NCI-H345 treated with DMSO at 0.1 percent for 48 hours (cell line): ENCODE results near the gene SDF4.

Experiments
- DNase-seq: peaks from one replicate; lab custom pipeline; 2025; ENCODE audit not compliant: unreplicated experiment; lab: John Stamatoyannopoulos, UW

Gene SDF4

DNA sequence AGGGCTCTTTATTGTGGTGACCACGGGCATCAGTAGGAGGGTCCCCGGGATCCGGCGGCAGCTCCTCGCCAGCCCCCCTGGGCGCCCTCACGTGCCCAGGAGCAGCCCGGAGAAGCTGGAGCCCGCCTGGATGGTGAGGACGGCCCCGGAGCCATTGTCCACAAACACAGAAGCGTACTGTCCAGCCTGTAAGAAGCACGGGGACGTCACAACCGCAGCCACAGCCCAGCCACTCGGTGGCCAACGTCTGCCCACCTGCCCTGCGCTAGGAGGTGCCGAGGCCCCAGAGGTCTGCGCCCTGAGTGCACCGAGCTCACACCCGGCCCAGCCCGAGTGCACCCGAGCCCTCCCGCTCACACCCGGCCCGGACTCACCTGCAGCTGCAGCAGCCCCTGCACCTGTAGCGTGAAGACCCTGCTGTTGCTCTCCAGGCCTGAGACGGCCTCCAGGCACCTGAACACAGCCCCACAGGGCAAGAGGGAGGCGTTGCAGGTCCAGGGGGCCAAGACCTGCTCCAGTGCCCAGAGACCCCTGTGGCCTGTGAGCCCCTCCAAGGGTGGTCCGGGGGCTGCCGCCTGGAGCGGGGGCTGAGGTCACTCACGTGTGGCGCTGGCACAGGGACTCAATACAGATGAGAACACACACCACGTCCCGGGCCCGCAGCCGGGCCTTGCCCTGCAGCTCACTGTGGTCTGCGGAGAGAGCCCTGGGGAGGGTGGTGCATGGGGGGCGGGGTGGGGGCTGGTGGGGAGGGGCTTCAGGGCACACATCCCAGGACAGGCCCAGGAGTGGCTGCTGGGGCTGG, 10.9 kb upstream of the SDF4 start:
- DNase-seq, result no peak

DNA sequence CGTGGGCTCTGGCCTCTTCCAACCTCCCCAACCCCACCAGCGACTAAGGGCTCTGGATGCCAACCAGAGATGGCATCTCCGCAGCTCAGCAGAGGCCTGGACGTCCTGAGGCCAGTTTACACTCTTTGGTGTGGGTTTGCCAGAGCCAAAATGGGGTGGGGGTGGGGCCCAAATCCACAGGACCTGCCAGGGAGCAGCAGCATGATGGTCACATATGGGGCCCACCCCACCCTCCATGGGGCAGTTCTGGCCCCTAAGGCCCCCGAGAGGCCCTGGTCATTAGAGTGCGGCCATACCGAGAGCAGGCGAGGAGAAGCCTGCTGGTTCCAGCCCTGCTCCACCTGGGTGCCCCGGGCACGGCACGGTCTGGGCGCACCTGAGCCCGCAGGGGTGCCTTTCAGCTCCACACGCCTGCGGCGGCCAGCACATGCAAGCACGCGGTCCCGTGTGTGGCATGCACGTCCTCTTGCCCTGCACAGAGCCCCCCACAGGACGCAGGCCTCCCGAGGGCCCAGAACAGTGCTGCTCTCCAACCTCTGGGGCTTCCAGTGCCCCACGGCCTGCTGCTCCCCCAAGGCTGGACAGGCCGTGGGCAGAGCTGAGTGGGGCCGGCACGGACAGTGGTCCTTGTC, 9.9 kb upstream of the SDF4 start:
- DNase-seq, result no peak

DNA sequence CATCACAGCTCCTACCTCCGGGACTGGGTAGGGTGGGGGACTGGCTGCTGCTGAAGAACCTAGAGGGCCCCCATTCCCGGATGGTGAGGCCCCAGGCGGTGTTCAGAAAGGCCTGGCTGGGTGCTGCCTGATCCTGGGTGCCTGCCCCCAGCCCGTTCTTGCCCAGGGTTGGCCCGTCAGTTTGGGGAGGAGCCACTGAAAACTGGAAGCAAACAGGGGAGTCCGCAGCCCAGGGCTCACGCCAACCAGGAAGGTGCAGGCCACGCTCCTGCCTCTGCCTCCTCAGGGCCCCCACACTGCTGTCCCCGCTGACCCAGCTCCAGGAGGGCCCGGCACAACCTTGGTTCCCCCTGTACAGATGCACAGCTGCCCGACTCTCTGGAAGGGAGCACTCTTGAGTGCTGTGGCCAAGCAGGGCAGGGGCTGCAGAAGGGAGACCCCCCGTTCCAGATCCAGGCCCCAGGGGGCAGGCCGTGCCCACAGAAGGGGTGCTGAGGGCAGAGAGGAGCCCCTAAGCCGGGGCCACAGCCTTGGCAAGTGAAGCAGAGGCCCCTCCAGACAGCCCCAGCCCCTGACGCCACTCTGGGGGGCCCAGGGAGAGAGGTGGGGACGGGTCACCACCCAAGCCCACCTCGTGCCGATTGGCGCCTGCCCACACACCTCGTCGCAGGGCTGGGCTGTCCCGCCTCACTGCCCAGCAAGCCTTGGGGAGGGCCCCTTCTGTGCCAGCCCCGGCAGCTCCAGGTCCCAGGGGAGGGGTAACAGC, 9.2 kb upstream of the SDF4 start:
- no peak for DNase-seq

DNA sequence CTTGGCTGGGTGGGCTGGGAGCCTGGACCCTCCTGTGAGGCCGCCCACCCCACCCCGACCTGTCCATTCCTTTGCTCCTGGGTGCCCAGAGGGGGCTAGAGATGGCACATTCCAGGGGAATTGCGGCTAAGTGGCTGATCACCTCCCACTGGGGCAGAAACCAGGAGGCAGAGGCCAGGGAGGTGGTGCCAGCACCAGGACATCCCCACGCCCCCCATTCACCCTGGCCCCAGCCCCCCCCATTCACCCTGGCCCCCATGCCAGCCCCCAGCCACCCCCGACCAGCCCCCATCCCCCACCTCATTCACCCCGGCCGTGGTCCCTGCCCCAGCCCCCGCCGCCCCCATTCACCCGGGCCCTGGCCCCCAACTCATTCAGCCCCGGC, 8.5 kb upstream of the SDF4 start:
- no peak for DNase-seq

DNA sequence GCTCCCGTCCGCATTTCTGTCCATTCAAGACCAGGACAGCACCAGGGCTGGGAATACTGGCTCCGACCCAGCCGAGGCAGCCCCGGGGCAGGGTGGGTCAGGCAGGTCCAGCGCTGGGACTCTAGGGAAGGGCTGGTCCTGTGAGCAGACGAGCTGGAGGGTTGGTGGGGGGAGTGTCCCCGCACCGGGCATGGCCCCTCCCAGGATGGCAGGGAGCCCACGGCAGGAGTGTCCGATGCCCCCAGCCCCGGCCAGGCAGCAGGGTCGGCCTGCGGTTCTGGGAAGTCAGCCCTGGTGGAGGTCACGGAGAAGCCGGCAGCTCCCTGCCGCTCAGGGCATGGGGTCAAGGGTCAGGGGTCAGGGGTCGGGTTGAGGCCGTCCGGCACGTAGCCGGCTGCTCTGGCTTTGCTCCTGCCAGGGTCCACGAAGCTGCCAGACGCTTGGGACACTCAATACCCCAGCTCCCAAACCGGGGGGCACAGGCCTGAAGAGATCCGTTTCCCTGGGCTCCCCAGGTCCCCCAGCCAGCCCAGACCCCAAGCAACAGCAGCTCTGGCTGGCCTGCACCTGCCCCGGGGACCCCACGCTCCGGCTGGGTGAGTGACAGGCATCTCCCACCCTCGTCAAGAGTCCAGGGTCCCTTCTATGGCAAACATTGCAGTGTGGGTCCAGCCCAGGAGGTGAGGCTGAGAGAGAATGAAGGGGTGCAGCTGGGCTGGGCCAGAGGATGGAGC, 8.0 kb upstream of the SDF4 start:
- no peak for DNase-seq

DNA sequence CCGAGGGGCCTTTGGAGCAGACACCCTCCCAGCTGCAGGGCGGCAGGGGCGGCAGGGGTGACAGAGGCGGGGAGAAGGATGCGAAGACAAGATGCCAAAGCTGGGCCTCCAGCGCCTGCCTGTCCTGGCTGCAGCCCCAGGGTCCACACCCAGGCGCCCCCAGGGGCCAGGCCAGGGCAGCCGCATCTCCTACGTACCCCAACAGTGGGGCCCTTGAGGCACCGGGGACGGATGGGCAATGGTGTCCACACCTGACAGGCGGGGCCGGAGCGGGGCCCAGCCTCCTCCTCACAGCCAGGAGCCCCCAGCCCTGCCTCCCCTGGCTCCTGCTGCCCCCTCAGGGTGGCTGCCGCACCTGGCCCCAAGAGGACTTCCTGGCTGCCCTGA, 7.4 kb upstream of the SDF4 start:
- no peak for DNase-seq

DNA sequence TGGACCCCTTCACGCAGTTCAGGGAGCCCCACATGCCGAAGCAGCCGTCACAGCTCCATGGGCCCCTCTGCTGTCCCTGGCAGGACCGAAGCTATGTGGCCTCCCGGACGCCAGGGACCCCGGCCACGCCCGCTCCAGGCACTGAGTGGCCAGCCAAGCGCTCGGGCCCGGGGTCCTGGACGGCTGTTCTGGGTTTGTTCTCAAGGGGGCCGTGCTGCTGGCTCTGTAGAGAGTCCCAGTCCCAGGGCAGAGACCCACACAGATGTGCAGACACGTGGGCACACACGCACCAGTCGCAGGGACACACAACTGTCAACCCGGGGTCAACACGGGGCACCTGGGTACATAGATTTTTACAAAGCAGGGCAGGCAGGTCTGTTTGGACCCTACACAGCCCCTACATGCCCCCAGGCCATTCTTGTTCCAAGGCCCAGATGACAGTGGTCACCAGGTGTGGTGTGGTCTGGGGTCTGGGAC, 6.9 kb upstream of the SDF4 start:
- DNase-seq, result no peak

DNA sequence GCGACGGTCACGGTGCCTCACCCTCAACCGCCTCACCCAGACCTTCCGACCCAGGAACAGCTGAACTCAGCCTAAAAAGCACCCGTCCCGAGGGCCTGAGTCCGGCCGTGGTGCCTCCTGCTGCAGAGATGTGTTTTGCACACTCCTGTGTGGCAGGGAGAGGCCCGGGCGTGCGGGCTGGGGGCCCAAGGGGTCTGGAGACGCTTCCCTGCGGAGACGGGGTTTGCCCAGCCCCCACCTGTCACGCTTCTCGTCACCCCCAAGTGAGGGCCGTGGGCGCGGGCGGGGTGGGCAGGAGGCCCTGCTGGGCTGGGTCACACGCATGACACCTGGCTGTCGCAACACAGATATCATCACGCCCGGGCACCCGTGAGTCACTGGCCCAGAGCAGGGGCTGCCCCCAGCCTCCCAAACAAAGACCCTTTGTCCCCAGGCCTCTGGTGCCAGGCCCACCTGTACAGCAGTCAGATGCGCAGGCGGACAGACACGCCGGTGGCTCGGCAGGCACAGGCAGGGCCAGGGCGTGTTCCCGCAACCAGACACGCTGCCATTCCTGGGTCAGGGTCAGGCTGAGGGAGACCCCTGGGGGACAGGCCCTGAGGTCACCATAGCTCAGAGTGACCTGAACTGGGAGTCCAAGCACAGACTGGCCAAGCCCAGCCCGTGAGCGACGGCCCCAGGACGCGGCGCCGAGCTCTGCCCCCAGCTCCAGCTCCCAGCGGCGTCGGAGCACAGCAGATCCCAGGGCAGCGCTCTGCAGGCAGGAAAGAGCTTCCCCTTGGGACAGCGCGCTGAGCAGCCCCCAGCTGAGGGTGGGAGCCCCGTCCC, 6.3 kb upstream of the SDF4 start:
- DNase-seq, result no peak

DNA sequence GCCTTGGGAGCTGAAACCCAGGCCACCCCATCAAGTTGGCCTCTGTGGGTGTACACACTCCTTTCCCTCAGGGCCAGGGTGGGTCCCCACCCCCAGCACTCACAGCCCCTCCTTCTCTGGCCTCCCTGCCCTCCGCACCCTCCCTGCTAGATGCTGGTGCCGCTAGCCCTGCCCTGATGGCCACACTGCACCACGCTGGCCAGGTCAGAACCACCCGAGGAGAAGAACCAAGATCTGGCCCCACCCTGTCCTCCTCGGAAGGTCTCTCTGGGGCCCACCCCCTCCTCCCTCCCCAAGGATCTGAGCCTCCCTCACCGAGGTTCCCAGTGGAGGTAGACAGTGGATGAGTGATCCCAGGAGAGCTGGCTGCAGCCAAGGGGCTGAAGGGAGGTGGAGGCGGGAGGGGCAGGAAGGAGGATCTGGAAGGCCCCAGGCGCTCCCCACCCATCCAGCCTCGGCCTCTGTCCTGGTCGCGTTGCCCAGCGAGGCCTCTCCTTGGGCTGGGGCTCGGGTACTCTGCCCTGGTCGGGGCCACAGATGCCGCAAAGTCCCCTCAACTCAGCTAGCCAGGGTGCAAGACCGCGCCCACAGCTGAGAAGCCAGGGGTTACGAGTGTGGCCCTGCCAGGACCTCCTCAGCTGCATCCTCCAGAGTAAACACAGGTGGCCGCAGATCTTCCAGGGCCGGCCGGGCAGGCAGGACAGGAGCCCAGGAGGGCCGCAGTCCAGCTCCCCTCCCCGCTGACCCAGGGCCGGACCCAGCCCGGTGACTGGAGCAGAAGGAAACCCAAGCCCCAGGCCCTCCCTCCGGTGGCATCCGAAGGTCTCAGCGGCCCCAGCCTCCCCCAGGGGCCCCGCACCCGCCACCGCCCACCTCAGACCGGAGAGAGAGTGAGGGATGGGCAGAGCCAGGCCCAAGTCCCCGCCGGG, 5.4 kb upstream of the SDF4 start:
- no peak for DNase-seq

DNA sequence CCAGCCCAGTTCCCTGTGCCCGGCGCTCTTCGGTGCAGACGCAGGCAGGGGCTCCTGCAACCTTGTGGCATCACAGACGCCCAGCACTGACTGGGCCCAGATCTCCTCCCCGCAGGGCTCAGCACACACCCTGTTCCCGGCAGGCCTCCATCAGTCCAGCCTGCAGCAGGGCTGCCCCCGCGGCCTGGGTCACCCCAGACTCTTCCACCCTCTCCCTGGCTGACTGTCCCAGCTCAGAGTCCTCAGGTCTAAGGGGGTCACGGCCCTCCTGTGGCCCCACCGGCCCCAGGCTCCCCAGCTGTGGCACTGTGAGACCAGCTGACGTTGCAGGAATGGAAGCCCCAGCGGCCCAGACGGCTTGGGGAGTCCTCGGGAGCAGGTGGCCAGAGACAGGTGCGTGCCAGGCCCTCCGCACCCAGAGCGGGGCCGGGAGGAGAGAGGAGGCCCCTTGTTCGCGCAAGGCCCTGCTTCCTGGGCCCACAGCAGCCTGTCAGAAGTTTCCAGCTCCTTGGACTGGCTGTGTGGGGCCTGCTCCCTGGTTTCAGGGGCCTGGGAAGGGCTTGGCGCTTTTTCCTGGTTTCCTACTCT, 4.5 kb upstream of the SDF4 start:
- DNase-seq, result no peak

DNA sequence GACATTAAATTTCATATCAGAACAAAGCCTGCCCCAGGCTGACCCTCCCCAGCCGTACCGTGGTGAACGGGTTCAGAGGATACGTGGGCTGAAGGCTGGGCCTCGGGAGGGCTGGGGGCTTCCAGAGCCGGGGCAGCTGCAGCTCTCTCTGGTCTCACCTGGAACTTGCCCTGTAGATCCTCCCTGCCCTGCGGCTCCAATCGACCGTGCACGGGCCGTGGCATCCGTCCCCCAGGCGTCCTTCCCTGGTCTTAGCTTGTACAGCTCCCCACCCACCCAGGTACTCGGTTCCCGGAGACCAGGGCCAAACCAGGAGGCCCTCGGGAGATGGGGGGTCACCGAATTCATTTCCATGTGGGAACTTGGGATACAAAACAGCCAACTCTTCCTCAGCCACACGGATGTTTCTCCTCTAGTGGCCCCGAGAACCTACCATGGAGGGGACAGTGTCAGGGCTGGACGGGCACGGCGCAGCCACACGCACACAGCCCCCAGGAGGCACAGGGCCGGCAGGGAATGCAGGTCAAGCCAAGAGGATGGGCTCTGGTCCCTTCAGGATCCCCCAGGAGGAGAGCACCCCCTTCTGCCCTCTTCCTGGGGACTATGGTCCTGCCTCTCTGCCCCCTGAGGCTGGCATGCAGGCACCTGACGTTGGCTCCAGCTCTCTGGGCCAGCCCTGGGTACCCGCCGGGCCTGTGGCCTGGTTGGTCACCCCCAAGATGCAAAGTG, 3.4 kb upstream of the SDF4 start:
- DNase-seq, result no peak

DNA sequence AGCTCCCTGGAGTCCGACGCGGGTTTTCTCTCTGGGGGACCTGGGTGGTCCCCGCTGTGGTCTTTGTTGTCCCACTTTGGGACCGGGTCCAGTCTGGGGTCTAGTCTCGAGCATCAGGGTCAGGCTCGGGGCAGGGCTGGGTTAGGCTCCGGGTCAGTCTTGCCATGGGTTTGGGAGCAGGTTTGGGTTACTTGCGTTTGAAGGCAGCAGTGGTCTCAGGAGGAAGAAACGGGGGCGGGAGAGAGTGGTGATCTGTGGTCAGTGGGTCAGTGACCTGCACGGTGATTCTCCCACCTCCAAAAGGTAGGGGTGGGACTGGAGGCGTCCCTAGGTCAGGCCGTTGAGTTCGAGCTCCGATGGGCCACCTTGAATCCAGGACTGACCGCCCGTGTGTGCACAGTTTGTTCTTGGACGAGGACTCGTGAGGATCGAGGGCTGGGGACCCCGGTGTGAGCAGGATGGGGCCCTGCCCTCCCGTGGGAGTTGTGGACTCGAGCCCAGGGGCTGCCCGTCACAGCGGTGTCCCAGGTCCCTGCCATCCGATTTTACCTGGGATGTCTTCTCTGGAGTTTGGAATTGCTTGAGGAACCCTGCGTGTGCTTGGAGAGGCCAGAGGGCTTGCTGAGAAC, 2.5 kb upstream of the SDF4 start:
- no peak for DNase-seq

DNA sequence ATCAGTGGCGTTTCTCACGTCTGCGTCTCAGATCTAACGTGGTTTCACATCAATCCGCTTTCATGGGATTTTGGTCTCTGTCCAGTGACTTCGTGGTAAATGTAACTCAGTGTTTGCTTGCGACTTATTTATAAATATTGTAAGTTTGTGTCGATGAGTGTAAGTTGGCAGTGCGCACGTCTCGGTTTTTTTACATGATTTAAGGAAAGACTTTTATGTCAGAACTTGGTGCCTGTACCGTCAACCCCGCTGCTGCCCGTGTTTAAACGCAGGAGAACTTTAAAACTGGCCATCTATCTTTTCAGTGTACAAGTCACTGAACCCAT, 1.7 kb upstream of the SDF4 start:
- no peak for DNase-seq

DNA sequence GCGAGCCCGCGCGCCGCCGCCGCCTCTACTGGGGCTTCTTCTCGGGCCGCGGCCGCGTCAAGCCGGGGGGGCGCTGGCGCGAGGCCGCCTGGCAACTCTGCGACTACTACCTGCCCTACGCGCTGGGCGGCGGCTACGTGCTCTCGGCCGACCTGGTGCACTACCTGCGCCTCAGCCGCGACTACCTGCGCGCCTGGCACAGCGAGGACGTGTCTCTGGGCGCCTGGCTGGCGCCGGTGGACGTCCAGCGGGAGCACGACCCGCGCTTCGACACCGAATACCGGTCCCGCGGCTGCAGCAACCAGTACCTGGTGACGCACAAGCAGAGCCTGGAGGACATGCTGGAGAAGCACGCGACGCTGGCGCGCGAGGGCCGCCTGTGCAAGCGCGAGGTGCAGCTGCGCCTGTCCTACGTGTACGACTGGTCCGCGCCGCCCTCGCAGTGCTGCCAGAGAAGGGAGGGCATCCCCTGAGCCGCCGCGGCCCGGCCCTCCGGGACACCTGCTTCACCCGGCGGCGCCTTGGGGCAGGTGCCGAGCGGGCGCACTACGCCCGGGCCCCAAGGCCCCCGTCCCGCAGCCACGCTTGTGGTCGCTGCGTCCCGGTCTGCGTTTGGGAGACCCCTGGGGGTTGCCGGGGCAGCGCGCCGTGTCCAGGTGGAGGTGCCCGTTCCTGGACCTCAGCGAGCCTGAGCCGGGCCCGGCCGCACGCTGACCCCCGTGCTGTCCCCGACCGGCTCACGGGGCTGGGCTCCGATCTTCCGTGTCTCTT, 1.2 kb upstream of the SDF4 start:
- DNase-seq, result no peak

DNA sequence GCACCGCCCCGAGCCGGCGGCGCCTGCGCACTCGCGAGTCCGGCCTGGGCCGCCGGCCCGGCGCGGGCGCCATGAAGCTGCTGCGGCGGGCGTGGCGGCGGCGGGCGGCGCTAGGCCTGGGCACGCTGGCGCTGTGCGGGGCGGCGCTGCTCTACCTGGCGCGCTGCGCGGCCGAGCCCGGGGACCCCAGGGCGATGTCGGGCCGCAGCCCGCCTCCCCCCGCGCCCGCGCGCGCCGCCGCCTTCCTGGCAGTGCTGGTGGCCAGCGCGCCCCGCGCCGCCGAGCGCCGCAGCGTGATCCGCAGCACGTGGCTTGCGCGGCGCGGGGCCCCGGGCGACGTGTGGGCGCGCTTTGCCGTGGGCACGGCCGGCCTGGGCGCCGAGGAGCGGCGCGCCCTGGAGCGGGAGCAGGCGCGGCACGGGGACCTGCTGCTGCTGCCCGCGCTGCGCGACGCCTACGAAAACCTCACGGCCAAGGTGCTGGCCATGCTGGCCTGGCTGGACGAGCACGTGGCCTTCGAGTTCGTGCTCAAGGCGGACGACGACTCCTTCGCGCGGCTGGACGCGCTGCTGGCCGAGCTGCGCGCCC, 501 bp upstream of the SDF4 start, which contains the start of gene B3GALT6:
Gene B3GALT6 (plus strand): TSS at position 30 of the 588 bp plus-strand sequence. CDS start 42 bp downstream, at position 72.
- no peak for DNase-seq

DNA sequence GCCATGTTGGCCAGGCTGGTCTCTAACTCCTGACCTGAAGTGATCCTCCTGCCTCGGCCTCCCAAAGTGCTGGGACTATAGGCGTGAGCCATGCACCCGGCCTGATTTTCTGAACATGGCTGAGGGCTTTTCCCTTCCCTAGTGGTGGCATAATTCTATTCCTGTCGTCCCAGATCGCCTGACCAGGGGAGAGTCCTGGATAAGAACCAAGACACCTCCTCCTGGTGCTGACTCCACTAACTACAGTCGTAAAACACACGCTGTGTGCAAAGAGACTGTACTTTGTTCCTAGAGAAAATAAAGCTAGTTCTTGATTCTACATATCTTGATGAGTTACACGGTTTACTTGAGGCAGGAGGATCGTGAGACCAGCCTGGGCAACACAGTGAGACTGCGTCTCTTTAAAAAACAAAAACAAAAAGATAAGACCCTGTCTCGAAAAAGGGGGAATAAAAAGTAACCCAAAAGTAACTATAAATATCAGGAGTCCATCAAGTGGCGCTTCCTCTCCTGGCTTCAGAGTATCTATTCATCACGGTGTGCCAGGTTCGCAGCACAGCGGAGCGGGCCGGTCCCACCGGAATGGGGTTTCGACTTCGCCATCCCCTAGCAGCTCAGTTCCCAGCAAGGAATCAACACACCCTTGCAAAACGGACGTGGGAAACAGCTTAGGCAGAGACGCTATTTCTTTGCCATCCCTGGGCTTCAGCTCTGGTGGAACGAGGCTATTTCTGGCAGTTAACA, 973 bp downstream of the SDF4 start:
- DNase-seq, result no peak
